ENCODE measurements around the gene PERCC1. TPM values are rescaled to one million over a fixed set of nuclear protein-coding genes. Genes with fewer than 3 reads are reported as not detected.
"Not testable (repeated sequence)": the region's sequence is repeated elsewhere in the genome, so short reads cannot be mapped to it uniquely, and the experiment has no call there.

Gene PERCC1
- total RNA-seq, 1 experiment from 2014 or later = not detected

GRCh38 chr16:1466968-1467521 lies 36.2 kb downstream of the PERCC1 start:
- ChIA-PET CTCF (interaction anchor here (0.6 kb wide), 1 partner anchor 27 kb away, joined by 3 read pairs; no protein-coding TSS in a partner anchor), POLR2A (no interaction called here)
- Mint-ChIP-seq H3K4me3 (no peak overlapping the region), H3K27ac (no peak overlapping the region), H3K27me3 (ENCODE audit: low read depth) (no peaks in the 10 kb centered on the region), H3K9me3 (no peaks in the 10 kb centered on the region), H3K4me1 (no peaks in the 10 kb centered on the region), H3K36me3 (no peaks in the 10 kb centered on the region)
- no peak for DNase-seq (ENCODE audit: low spot score)
- TF ChIP-seq TEAD4 (CRISPR knock-in tag; IDR thresholded peaks at IDR 0.05) (no peak), NR1H2 (CRISPR knock-in tag; IDR thresholded peaks at IDR 0.05) (no peak), ZNF219 (CRISPR knock-in tag; IDR thresholded peaks at IDR 0.05; ENCODE audit: borderline replicate concordance) (no peak), PRRX2 (CRISPR knock-in tag; IDR thresholded peaks at IDR 0.05) (no peak), NFE2L1 (CRISPR knock-in tag; IDR thresholded peaks at IDR 0.05) (no peak), ZMAT4 (CRISPR knock-in tag; IDR thresholded peaks at IDR 0.05) (no peak), FOXP4 (CRISPR knock-in tag; IDR thresholded peaks at IDR 0.05) (no peak), CTCF (IDR thresholded peaks at IDR 0.05) (no peak), TEAD1 (CRISPR knock-in tag; IDR thresholded peaks at IDR 0.05) (no peak), IRF1 (CRISPR knock-in tag; IDR thresholded peaks at IDR 0.05) (no peak), CREM (CRISPR knock-in tag; IDR thresholded peaks at IDR 0.05) (no peak), STAT6 (CRISPR knock-in tag; conservative IDR thresholded peaks at IDR 0.05; ENCODE audit: low read depth) (no peak), ZNF138 (CRISPR knock-in tag; conservative IDR thresholded peaks at IDR 0.05) (no peak)
- no peak for ATAC-seq

GRCh38 chr16:1468426-1468810 lies 37.5 kb downstream of the PERCC1 start:
- TF ChIP-seq, protein P1, sequence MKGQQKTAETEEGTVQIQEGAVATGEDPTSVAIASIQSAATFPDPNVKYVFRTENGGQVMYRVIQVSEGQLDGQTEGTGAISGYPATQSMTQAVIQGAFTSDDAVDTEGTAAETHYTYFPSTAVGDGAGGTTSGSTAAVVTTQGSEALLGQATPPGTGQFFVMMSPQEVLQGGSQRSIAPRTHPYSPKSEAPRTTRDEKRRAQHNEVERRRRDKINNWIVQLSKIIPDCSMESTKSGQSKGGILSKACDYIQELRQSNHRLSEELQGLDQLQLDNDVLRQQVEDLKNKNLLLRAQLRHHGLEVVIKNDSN (CRISPR knock-in tag; IDR thresholded peaks at IDR 0.05) = no peak
- TF ChIP-seq ELF4 (CRISPR knock-in tag; IDR thresholded peaks at IDR 0.05; ENCODE audit: low read depth) = no peak
- TF ChIP-seq CBFB (CRISPR knock-in tag; IDR thresholded peaks at IDR 0.05; ENCODE audit: low read depth) = no peak
- TF ChIP-seq, protein P2, sequence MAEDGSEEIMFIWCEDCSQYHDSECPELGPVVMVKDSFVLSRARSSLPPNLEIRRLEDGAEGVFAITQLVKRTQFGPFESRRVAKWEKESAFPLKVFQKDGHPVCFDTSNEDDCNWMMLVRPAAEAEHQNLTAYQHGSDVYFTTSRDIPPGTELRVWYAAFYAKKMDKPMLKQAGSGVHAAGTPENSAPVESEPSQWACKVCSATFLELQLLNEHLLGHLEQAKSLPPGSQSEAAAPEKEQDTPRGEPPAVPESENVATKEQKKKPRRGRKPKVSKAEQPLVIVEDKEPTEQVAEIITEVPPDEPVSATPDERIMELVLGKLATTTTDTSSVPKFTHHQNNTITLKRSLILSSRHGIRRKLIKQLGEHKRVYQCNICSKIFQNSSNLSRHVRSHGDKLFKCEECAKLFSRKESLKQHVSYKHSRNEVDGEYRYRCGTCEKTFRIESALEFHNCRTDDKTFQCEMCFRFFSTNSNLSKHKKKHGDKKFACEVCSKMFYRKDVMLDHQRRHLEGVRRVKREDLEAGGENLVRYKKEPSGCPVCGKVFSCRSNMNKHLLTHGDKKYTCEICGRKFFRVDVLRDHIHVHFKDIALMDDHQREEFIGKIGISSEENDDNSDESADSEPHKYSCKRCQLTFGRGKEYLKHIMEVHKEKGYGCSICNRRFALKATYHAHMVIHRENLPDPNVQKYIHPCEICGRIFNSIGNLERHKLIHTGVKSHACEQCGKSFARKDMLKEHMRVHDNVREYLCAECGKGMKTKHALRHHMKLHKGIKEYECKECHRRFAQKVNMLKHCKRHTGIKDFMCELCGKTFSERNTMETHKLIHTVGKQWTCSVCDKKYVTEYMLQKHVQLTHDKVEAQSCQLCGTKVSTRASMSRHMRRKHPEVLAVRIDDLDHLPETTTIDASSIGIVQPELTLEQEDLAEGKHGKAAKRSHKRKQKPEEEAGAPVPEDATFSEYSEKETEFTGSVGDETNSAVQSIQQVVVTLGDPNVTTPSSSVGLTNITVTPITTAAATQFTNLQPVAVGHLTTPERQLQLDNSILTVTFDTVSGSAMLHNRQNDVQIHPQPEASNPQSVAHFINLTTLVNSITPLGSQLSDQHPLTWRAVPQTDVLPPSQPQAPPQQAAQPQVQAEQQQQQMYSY (CRISPR knock-in tag; IDR thresholded peaks at IDR 0.05) = no peak
- TF ChIP-seq FOXK1 (CRISPR knock-in tag; IDR thresholded peaks at IDR 0.05) = no peak
- no peak for TF ChIP-seq ZNF416 (CRISPR knock-in tag; IDR thresholded peaks at IDR 0.05)
- TF ChIP-seq IRF2 (CRISPR knock-in tag; IDR thresholded peaks at IDR 0.05; ENCODE audit: borderline replicate concordance, low read depth) = no peak
- TF ChIP-seq ZNF396 (CRISPR knock-in tag; IDR thresholded peaks at IDR 0.05; ENCODE audit: borderline replicate concordance) = no peak
- no peak for TF ChIP-seq FOXJ3 (CRISPR knock-in tag; IDR thresholded peaks at IDR 0.05; ENCODE audit: borderline replicate concordance)
- ChIA-PET CTCF (no interaction called here), POLR2A (no interaction called here)
- DNase-seq (ENCODE audit: low spot score) (no peak), ATAC-seq (no peak)
- H3K36me3 Mint-ChIP-seq = no peaks in the 10 kb centered on the region
- H3K27me3 Mint-ChIP-seq (ENCODE audit: low read depth) = no peaks in the 10 kb centered on the region
- H3K9me3 Mint-ChIP-seq = no peaks in the 10 kb centered on the region
- no peak overlapping the region for H3K4me3 Mint-ChIP-seq
- H3K4me1 Mint-ChIP-seq = no peaks in the 10 kb centered on the region
- no peak overlapping the region for H3K27ac Mint-ChIP-seq

GRCh38 chr16:1469141-1469540 lies 38.3 kb downstream of the PERCC1 start:
- H3K27me3 Mint-ChIP-seq (ENCODE audit: low read depth); DNase-seq (ENCODE audit: low spot score); H3K36me3 Mint-ChIP-seq; H3K27ac Mint-ChIP-seq; CTCF ChIA-PET; H3K9me3 Mint-ChIP-seq; H3K4me1 Mint-ChIP-seq; H3K4me3 Mint-ChIP-seq; ATAC-seq; POLR2A ChIA-PET: not testable (repeated sequence)
